ENCODE data around the gene SCAPER.

DNA sequence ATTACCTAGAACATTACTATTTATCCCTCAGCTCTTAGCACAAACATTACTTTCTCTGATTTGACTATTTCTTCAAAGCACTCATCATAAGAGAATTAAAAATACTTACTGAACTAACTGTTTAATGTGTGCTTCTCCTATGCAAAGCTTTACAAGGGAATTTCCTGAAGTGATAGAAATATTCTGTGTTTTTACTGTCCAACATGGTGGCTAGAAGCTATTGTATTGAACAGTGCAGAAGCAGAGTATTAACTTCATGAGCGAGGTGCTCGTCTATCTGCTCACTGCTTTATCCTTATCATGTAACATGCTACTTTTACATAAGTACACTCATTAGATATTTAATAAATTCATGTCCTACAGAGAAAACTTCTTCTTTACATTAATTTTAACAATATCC, 329.5 kb downstream of the SCAPER start:
- TF ChIP-seq, protein P1, sequence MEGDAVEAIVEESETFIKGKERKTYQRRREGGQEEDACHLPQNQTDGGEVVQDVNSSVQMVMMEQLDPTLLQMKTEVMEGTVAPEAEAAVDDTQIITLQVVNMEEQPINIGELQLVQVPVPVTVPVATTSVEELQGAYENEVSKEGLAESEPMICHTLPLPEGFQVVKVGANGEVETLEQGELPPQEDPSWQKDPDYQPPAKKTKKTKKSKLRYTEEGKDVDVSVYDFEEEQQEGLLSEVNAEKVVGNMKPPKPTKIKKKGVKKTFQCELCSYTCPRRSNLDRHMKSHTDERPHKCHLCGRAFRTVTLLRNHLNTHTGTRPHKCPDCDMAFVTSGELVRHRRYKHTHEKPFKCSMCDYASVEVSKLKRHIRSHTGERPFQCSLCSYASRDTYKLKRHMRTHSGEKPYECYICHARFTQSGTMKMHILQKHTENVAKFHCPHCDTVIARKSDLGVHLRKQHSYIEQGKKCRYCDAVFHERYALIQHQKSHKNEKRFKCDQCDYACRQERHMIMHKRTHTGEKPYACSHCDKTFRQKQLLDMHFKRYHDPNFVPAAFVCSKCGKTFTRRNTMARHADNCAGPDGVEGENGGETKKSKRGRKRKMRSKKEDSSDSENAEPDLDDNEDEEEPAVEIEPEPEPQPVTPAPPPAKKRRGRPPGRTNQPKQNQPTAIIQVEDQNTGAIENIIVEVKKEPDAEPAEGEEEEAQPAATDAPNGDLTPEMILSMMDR (IDR thresholded peaks at IDR 0.05; ENCODE audit: low read depth, low read length, missing input control), result no peak
- TF ChIP-seq, protein P2, sequence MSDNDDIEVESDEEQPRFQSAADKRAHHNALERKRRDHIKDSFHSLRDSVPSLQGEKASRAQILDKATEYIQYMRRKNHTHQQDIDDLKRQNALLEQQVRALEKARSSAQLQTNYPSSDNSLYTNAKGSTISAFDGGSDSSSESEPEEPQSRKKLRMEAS (IDR thresholded peaks at IDR 0.05), result no peak
- TF ChIP-seq SP1 (IDR thresholded peaks at IDR 0.05), result no peak
- TF ChIP-seq, protein P3, sequence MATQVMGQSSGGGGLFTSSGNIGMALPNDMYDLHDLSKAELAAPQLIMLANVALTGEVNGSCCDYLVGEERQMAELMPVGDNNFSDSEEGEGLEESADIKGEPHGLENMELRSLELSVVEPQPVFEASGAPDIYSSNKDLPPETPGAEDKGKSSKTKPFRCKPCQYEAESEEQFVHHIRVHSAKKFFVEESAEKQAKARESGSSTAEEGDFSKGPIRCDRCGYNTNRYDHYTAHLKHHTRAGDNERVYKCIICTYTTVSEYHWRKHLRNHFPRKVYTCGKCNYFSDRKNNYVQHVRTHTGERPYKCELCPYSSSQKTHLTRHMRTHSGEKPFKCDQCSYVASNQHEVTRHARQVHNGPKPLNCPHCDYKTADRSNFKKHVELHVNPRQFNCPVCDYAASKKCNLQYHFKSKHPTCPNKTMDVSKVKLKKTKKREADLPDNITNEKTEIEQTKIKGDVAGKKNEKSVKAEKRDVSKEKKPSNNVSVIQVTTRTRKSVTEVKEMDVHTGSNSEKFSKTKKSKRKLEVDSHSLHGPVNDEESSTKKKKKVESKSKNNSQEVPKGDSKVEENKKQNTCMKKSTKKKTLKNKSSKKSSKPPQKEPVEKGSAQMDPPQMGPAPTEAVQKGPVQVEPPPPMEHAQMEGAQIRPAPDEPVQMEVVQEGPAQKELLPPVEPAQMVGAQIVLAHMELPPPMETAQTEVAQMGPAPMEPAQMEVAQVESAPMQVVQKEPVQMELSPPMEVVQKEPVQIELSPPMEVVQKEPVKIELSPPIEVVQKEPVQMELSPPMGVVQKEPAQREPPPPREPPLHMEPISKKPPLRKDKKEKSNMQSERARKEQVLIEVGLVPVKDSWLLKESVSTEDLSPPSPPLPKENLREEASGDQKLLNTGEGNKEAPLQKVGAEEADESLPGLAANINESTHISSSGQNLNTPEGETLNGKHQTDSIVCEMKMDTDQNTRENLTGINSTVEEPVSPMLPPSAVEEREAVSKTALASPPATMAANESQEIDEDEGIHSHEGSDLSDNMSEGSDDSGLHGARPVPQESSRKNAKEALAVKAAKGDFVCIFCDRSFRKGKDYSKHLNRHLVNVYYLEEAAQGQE (IDR thresholded peaks at IDR 0.05), result no peak
- no peak for TF ChIP-seq RXRA (IDR thresholded peaks at IDR 0.05)
- no peak for TF ChIP-seq FOXA1 (IDR thresholded peaks at IDR 0.05)
- TF ChIP-seq YY1 (IDR thresholded peaks at IDR 0.05), result no peak
- TF ChIP-seq JUND (IDR thresholded peaks at IDR 0.05), result no peak
- no peak for TF ChIP-seq RAD21 (IDR thresholded peaks at IDR 0.05)
- no peak for TF ChIP-seq HNF4A (conservative IDR thresholded peaks at IDR 0.05)
- TF ChIP-seq GABPA (IDR thresholded peaks at IDR 0.05 in 1 of 2, conservative IDR thresholded peaks at IDR 0.05 in 1 of 2), result no peak
- no peak for TF ChIP-seq EGR1 (IDR thresholded peaks at IDR 0.05; ENCODE audit: low read depth in 2 of 2)
- TF ChIP-seq, protein P4, sequence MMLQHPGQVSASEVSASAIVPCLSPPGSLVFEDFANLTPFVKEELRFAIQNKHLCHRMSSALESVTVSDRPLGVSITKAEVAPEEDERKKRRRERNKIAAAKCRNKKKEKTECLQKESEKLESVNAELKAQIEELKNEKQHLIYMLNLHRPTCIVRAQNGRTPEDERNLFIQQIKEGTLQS (IDR thresholded peaks at IDR 0.05), result no peak
- no peak for TF ChIP-seq TAF1 (conservative IDR thresholded peaks at IDR 0.05)
